ENCODE results near the gene SYNGAP1. TPM values are rescaled to one million over a fixed set of nuclear protein-coding genes. Genes with fewer than 3 reads are reported as not detected.

Gene SYNGAP1
- total and polyA plus RNA-seq, 2 experiments from 2014 or later = 13.9 to 45.0 TPM

DNA sequence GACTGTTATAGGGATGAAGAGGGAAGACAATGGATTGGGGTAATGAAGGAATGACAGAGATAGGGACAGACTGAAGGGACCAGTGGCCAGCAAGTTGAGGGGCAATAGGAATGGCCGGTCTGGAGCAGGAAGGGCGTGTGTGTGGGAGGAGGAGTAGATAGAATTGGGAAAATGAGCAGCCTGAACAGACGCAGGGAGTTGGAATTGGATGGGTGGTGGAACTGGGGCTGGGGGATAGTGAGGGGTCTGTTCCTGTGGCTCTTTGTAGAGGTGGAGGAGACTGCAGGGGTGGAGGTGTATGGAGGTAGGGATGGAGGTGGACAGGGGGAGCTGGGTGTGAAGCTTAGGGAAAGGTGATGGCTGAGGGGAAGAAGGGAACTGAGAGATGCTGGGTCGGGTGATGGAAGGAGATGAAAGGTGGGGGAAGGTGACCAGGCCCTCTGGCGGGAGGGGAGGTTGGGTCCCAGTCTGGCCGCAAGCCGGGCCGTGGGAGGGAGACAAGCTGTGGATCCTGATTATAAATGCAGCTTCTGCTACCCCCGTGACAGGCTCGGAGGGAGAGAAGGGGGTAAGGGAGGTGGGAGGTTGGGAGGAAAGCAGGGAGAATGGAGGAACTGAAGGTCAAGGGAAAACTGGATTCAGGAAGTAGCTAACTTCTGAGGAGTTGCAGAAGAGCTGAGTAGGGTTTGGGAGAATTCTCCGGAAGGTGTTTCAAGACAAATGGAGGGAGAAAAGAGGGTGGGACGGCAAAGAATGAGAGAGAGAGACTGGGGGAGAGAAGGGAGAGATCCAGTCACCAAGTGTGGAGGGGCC, 5.2 kb downstream of the SYNGAP1 start (continued):
- TF ChIP-seq CREB1 (CRISPR knock-in tag; IDR thresholded peaks at IDR 0.05; ENCODE audit: low read depth) (no peak), NANOG (IDR thresholded peaks at IDR 0.05; ENCODE audit: borderline replicate concordance) (no peak)

DNA sequence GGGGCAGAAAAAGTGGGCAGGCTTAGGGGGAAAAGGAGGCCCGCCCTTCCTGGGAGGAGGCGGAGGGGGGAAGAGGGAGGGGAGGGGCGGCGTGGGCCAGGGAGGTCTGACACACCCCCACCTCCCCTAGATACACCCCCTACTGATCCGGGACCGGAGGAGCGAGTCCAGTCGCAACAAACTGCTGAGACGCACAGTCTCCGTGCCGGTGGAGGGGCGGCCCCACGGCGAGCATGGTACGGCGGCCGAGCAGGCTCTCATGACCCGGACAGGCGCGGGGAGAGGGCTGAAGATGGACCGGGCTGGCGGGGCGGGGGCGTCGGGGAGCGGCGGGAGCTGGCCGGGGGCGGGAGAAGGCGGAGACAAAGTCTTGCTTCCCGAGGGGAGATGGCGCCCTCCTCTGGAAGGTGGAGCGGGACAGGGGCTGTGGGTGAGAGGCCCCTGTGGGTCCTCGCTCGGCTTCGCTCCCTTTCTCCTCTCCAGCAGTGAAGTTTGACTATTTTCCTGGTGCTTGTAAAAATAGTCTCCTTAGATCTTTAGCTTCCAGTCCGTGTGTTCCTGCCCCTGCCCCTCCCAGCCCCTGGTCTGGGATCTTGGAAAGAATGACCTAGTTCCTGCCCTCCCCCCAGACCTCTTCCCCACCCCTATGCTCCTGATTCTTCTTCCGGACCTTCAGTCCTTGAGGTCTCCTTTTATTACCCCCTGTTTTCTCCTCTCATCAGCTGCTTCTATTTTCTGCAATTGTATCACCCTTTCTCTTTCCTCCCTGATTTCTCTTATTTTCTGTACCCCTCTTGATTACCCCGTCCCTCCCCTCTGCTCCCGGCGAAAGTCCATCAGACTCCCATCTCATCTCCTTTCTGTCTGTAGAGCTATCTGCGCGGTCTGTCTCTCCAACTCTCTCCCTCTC, 6.1 kb downstream of the SYNGAP1 start:
- Histone ChIP-seq H3K9me2 (ENCODE audit: insufficient read depth) (no peaks in the 10 kb centered on the region), H3K4me3 (peak overlapping the region; percentile 72), H3F3A (replicated peaks; ENCODE audit: low read depth) (peaks cover 24% of the 10 kb centered on the region), H3K4me2 (peak overlapping the region; percentile 95), H3K27ac (ENCODE audit: low read depth) (peak overlapping the region; percentile 90; the same call in 1 of the 2 replicates), H3K4me1 (ENCODE audit: insufficient read depth) (peaks cover 47% of the 10 kb centered on the region), H3K79me2 (replicated peaks; ENCODE audit: insufficient read depth) (peaks cover 59% of the 10 kb centered on the region), H3K36me3 (ENCODE audit: insufficient read depth) (no peaks in the 10 kb centered on the region), H2AFZ (no peak overlapping the region), H3K27me3 (ENCODE audit: insufficient read depth) (no peaks in the 10 kb centered on the region), H4K20me1 (replicated peaks; ENCODE audit: insufficient read depth) (no peaks in the 10 kb centered on the region; the same call in 1 of the 2 replicates)
- ATAC-seq (peak; percentile 79), DNase-seq (ENCODE audit: low spot score) (peak; percentile 91)
- peak; percentile 67 for TF ChIP-seq POLR2AphosphoS5 (IDR thresholded peaks at IDR 0.05; ENCODE audit: low read depth)
- TF ChIP-seq, protein P1, sequence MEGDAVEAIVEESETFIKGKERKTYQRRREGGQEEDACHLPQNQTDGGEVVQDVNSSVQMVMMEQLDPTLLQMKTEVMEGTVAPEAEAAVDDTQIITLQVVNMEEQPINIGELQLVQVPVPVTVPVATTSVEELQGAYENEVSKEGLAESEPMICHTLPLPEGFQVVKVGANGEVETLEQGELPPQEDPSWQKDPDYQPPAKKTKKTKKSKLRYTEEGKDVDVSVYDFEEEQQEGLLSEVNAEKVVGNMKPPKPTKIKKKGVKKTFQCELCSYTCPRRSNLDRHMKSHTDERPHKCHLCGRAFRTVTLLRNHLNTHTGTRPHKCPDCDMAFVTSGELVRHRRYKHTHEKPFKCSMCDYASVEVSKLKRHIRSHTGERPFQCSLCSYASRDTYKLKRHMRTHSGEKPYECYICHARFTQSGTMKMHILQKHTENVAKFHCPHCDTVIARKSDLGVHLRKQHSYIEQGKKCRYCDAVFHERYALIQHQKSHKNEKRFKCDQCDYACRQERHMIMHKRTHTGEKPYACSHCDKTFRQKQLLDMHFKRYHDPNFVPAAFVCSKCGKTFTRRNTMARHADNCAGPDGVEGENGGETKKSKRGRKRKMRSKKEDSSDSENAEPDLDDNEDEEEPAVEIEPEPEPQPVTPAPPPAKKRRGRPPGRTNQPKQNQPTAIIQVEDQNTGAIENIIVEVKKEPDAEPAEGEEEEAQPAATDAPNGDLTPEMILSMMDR (conservative IDR thresholded peaks at IDR 0.05; ENCODE audit: low read depth in 2 of 2) = peak; percentile 56 to 82
- no peak for TF ChIP-seq ZNF331 (CRISPR knock-in tag; IDR thresholded peaks at IDR 0.05; ENCODE audit: low read depth)
- TF ChIP-seq CREB1 (CRISPR knock-in tag; IDR thresholded peaks at IDR 0.05; ENCODE audit: low read depth) = 0 out of 2 replicates have a peak, but pooled peaks have one; percentile 2
- Mint-ChIP-seq H3K9me3 (no peaks in the 10 kb centered on the region), H3K27me3 (ENCODE audit: insufficient read depth, low read depth, poor library complexity) (peaks cover 20% of the 10 kb centered on the region), H3K27ac (peak overlapping the region; percentile 81), H3K4me1 (peaks cover 81% of the 10 kb centered on the region), H3K4me3 (peak overlapping the region; percentile 90), H3K36me3 (ENCODE audit: low read depth) (peaks cover 27% of the 10 kb centered on the region)

DNA sequence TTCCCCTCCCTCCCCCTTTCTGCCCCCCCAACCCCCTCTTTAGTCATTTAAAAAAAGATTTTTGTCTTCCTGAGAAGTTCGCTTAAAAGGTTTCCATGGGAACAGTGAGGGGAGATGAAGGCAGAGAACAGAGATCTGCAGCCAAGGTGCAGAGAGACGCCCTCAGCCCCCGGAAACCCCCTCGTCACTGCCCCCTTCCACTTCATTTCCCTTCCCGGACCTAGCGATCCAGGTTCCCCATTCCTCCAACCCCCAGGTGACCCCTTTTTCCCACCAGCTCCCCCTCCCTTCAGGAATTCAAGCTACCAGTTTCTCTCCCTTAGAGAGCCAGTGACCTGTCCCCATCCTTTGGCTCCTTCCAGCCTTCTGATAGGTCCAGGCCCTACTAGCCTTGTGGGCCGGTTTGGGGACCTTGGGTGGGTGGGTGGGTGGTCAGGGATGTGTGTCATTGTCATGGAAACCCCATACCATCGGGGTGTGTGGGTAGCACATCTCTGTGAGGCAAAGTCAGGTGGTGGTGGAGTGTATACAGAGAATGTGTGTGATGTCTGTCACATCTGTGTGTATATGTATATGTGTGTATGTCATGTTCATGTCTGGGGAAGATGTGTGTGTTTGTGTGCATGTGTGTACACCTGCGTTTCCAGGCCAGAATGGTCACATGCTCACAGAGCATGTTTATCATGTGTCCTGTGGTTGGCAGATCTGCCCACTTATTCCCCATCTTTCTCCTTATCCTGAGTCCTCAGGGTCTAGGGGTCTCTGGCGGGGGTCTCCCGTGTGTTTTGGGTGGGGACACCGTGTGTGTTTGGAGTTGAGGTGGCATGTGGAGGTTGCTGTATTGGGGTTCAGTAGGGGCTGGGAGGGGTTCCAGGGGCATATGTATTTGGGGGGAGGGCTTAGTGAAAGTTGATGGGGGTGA, 7.0 kb downstream of the SYNGAP1 start:
- Histone ChIP-seq H3K9me2 (ENCODE audit: insufficient read depth) (no peaks in the 10 kb centered on the region), H3K4me2 (peak overlapping the region; percentile 95), H3K27ac (ENCODE audit: low read depth) (peak overlapping the region; percentile 90; the same call in 1 of the 2 replicates), H3F3A (replicated peaks; ENCODE audit: low read depth) (peaks cover 27% of the 10 kb centered on the region), H3K4me1 (ENCODE audit: insufficient read depth) (peaks cover 47% of the 10 kb centered on the region), H2AFZ (no peak overlapping the region), H3K4me3 (peak overlapping the region; percentile 72), H3K36me3 (ENCODE audit: insufficient read depth) (no peaks in the 10 kb centered on the region), H3K79me2 (replicated peaks; ENCODE audit: insufficient read depth) (peaks cover 54% of the 10 kb centered on the region), H3K27me3 (ENCODE audit: insufficient read depth) (no peaks in the 10 kb centered on the region), H4K20me1 (replicated peaks; ENCODE audit: insufficient read depth) (no peaks in the 10 kb centered on the region; the same call in 1 of the 2 replicates)
- H3K4me3 Mint-ChIP-seq = peak overlapping the region; percentile 90
- H3K27me3 Mint-ChIP-seq (ENCODE audit: insufficient read depth, low read depth, poor library complexity) = peaks cover 24% of the 10 kb centered on the region
- H3K27ac Mint-ChIP-seq = peak overlapping the region; percentile 41; the same call in 1 of the 2 replicates
- peaks cover 27% of the 10 kb centered on the region for H3K36me3 Mint-ChIP-seq (ENCODE audit: low read depth)
- H3K4me1 Mint-ChIP-seq = peaks cover 75% of the 10 kb centered on the region
- DNase-seq (ENCODE audit: low spot score) (peak; percentile 71), ATAC-seq (no peak)
- no peaks in the 10 kb centered on the region for H3K9me3 Mint-ChIP-seq
- TF ChIP-seq, protein P2, sequence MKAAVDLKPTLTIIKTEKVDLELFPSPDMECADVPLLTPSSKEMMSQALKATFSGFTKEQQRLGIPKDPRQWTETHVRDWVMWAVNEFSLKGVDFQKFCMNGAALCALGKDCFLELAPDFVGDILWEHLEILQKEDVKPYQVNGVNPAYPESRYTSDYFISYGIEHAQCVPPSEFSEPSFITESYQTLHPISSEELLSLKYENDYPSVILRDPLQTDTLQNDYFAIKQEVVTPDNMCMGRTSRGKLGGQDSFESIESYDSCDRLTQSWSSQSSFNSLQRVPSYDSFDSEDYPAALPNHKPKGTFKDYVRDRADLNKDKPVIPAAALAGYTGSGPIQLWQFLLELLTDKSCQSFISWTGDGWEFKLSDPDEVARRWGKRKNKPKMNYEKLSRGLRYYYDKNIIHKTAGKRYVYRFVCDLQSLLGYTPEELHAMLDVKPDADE (IDR thresholded peaks at IDR 0.05) = no peak
- TF ChIP-seq NANOG (IDR thresholded peaks at IDR 0.05; ENCODE audit: borderline replicate concordance) (no peak), ZNF114 (CRISPR knock-in tag; IDR thresholded peaks at IDR 0.05) (no peak), ZNF331 (CRISPR knock-in tag; IDR thresholded peaks at IDR 0.05; ENCODE audit: low read depth) (no peak)

Data from GM23338 (cell line).